Activated T-helper 17 cell treated with anti-CD3 and anti-CD28 coated beads, Interleukin-2, amount 50 U/mL, for 72 hours (primary cell): ENCODE results near the gene FDXR. TPM values are rescaled to one million over a fixed set of nuclear protein-coding genes. Genes with fewer than 3 reads are reported as not detected.

Experiments
- ATAC-seq: fragments of 150-1000 bp; cut with Tn5 transposase; replicated peaks from 2 replicates; pipeline ENCODE4 v1.10.0; 2021; ENCODE audit warnings: mild to moderate bottlenecking, moderate library complexity
- H3K27ac Mint-ChIP-seq: one replicate; pipeline ENCODE4 v1.8.0; 2022; ENCODE audit warnings: mixed read lengths
- H3K27me3 Mint-ChIP-seq: one replicate; pipeline ENCODE4 v1.8.0; 2022; ENCODE audit warnings: mixed read lengths
- H3K36me3 Mint-ChIP-seq: one replicate; pipeline ENCODE4 v1.8.0; 2022; ENCODE audit warnings: low read depth, mild to moderate bottlenecking, mixed read lengths
- H3K4me1 Mint-ChIP-seq: one replicate; pipeline ENCODE4 v1.8.0; 2022; ENCODE audit warnings: mixed read lengths
- H3K4me3 Mint-ChIP-seq: one replicate; pipeline ENCODE4 v1.8.0; 2022; ENCODE audit warnings: mild to moderate bottlenecking, mixed read lengths
- H3K9me3 Mint-ChIP-seq: one replicate; pipeline ENCODE4 v1.8.0; 2022; ENCODE audit warnings: mixed read lengths
- total RNA-seq, 2 donors: library from RNA; stranded (reverse); gene quantifications; one replicate each; pipeline ENCODE4 v1.2.3, GENCODE V29; 2022

FDXR gene
- total RNA-seq, 2 donors from 2014 or later = 56.7 to 58.4 TPM

- ATAC-seq = no peak
- Mint-ChIP-seq H3K27ac (peak overlapping the region; percentile 41), H3K9me3 (no peaks in the 10 kb centered on the region), H3K27me3 (peaks cover 13% of the 10 kb centered on the region), H3K36me3 (no peaks in the 10 kb centered on the region), H3K4me1 (no peaks in the 10 kb centered on the region), H3K4me3 (no peak overlapping the region)
Measured at GRCh38 chr17:74848656-74849399, 24.0 kb downstream of the FDXR start.

DNA sequence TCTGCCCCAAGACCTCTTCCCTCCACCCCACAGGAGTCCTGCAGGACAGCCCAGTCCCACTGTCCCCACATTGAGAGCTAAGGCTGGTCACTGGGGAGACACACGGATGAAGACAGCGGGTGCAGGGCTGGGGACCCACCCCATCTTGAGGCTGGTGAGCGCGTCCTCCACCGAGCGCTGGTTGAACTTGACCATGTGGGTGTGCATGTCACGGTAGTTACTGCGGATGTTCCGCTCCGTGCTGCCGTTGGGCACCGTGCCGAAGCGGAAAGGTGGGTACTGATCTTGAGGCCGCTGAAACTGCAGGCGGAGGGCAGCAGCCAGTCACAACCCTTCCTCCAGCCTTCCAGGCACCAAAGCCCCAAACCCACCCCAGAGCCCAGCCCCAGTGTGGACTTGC lies 26.2 kb downstream of the FDXR start:
- Mint-ChIP-seq H3K27ac (no peak overlapping the region), H3K4me3 (no peak overlapping the region), H3K4me1 (no peaks in the 10 kb centered on the region), H3K9me3 (no peaks in the 10 kb centered on the region), H3K27me3 (peaks cover 8% of the 10 kb centered on the region), H3K36me3 (no peaks in the 10 kb centered on the region)
- no peak for ATAC-seq

- peaks cover 2% of the 10 kb centered on the region for H3K36me3 Mint-ChIP-seq
- peaks cover 3% of the 10 kb centered on the region for H3K27me3 Mint-ChIP-seq
- H3K4me3 Mint-ChIP-seq = no peak overlapping the region
Measured at GRCh38 chr17:74843352-74843627, 29.5 kb downstream of the FDXR start.

GRCh38 chr17:74842599-74843351 lies 30.0 kb downstream of the FDXR start:
- no peaks in the 10 kb centered on the region for H3K9me3 Mint-ChIP-seq
- peak; percentile 55 for ATAC-seq
- H3K27me3 Mint-ChIP-seq = peaks cover 3% of the 10 kb centered on the region
- peaks cover 8% of the 10 kb centered on the region for H3K4me1 Mint-ChIP-seq
- H3K4me3 Mint-ChIP-seq = no peak overlapping the region
- H3K36me3 Mint-ChIP-seq = peaks cover 7% of the 10 kb centered on the region
- no peak overlapping the region for H3K27ac Mint-ChIP-seq

More at GRCh38 chr17:74843352-74843627, 29.5 kb downstream of the FDXR start:
- Mint-ChIP-seq H3K27ac (no peak overlapping the region), H3K9me3 (no peaks in the 10 kb centered on the region), H3K4me1 (peaks cover 8% of the 10 kb centered on the region)
- ATAC-seq = no peak

DNA sequence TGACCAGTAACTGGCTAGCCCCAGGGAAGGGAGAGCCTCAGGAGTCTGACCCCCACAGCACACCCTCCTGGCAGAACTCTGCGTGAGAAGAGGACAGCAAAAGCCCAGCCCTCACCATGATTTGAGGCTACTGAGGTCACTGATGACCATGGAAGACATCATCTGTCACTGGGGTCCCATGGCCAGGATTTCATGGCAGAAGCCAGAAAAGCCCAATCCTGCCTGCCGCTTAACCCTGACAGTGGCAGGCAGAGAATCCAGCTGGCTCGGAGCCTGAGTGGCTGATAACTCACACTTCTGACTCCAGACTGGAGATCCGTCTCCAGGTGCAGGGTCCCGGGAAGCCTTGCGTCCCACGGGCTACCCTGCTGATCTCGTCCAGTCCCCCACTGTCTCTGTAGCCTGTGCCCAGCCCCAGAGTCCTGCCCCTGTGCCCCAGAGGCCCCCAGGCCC lies 30.6 kb downstream of the FDXR start:
- no peak overlapping the region for H3K27ac Mint-ChIP-seq
- ATAC-seq = no peak
- peaks cover 3% of the 10 kb centered on the region for H3K27me3 Mint-ChIP-seq
- H3K4me1 Mint-ChIP-seq = peaks cover 8% of the 10 kb centered on the region
- no peaks in the 10 kb centered on the region for H3K9me3 Mint-ChIP-seq
- peaks cover 7% of the 10 kb centered on the region for H3K36me3 Mint-ChIP-seq
- H3K4me3 Mint-ChIP-seq = no peak overlapping the region

GRCh38 chr17:74840989-74841666 lies 31.7 kb downstream of the FDXR start:
- H3K4me1 Mint-ChIP-seq = peaks cover 8% of the 10 kb centered on the region

GRCh38 chr17:74839990-74840852 lies 32.6 kb downstream of the FDXR start:
- H3K27ac Mint-ChIP-seq = no peak overlapping the region
- peaks cover 11% of the 10 kb centered on the region for H3K4me1 Mint-ChIP-seq
- peak; percentile 30 for ATAC-seq
- H3K4me3 Mint-ChIP-seq = no peak overlapping the region
- no peaks in the 10 kb centered on the region for H3K9me3 Mint-ChIP-seq
- H3K27me3 Mint-ChIP-seq = peaks cover 3% of the 10 kb centered on the region
- H3K36me3 Mint-ChIP-seq = peaks cover 25% of the 10 kb centered on the region

More at GRCh38 chr17:74840989-74841666, 31.7 kb downstream of the FDXR start:
- ATAC-seq = no peak
- Mint-ChIP-seq H3K4me3 (no peak overlapping the region), H3K9me3 (no peaks in the 10 kb centered on the region), H3K36me3 (peaks cover 18% of the 10 kb centered on the region), H3K27me3 (peaks cover 3% of the 10 kb centered on the region), H3K27ac (no peak overlapping the region)

GRCh38 chr17:74838274-74838673 lies 34.5 kb downstream of the FDXR start:
- Mint-ChIP-seq H3K4me1 (peaks cover 11% of the 10 kb centered on the region), H3K36me3 (peaks cover 25% of the 10 kb centered on the region), H3K9me3 (no peaks in the 10 kb centered on the region), H3K27me3 (peaks cover 3% of the 10 kb centered on the region), H3K27ac (no peak overlapping the region), H3K4me3 (no peak overlapping the region)
- no peak for ATAC-seq

GRCh38 chr17:74836691-74837467 lies 35.9 kb downstream of the FDXR start:
- peaks cover 25% of the 10 kb centered on the region for H3K36me3 Mint-ChIP-seq
- no peak overlapping the region for H3K4me3 Mint-ChIP-seq
- no peak overlapping the region for H3K27ac Mint-ChIP-seq
- H3K4me1 Mint-ChIP-seq = peaks cover 11% of the 10 kb centered on the region
- no peaks in the 10 kb centered on the region for H3K9me3 Mint-ChIP-seq
- H3K27me3 Mint-ChIP-seq = peaks cover 1% of the 10 kb centered on the region
- ATAC-seq = no peak

- Mint-ChIP-seq H3K4me1 (peaks cover 11% of the 10 kb centered on the region), H3K4me3 (no peak overlapping the region), H3K27me3 (no peaks in the 10 kb centered on the region), H3K9me3 (no peaks in the 10 kb centered on the region), H3K27ac (no peak overlapping the region), H3K36me3 (peaks cover 25% of the 10 kb centered on the region)
- no peak for ATAC-seq
Measured at GRCh38 chr17:74836191-74836590, 36.6 kb downstream of the FDXR start.

DNA sequence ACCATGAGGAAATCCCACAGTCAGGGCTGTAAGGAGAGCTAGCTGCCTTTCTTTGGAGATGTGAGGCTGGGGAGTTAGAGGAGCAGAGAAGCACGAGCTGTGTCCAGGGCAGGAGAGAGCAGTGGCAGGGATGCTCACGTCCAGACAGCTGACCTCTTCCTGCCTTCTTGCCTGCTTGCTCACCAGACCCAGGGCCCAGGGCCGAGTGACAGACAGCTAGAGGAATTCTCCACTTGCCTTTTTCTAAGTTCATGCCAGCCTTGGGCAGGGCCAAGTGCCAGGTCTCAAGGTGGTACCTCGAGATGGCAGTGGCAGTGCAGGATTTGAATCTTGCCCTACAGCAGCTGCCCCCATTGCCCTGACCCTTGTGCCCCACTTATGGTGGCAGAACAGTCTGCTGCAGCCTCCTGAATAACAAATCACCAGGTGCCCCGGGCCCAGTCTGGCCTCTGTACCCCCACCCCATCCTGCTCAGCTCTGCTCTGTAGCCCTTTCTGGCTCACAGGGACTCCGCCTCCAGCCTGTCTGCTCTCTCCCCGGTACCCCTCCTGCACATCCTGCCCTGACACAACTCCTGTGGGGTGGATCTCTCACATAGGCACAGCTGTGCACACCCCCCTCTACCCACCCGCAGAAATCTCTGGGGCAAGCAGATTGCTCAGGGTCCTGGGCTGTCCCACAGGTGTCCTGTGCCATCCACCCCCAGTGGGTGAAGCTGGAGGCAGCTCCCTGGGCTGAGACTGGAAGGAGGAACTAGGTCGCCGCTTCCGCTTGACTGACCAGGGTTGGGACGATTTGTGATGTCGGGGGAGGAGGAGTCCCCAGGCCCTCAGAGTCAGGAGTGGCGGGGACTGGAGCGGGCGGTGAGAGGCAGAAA lies 39.1 kb downstream of the FDXR start:
- H3K27ac Mint-ChIP-seq = no peak overlapping the region

DNA sequence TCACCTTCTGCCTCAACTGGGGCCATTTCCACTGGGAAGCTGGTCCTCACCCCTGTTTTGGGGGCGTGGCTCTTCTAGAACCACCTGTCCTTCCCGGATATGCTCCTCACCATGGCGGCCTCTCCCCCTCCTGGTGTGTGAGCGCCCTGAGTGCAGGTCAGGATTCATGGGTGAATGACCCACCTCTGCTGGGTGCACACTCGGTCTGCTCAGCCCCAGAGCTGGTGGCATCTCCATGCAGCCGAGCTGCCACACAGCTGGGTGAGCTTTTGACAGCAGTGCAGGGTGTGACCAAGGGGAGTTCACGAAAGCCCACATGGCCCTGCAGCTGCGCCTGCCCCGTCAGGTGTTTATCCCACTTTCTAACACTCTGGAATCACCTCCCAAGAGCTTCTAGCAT lies 40.4 kb downstream of the FDXR start:
- Mint-ChIP-seq H3K9me3 (no peaks in the 10 kb centered on the region), H3K4me3 (no peak overlapping the region), H3K27me3 (no peaks in the 10 kb centered on the region), H3K4me1 (peaks cover 3% of the 10 kb centered on the region), H3K36me3 (peaks cover 18% of the 10 kb centered on the region), H3K27ac (no peak overlapping the region)
- no peak for ATAC-seq

More for the DNA sequence above, 39.1 kb downstream of the FDXR start:
- peaks cover 25% of the 10 kb centered on the region for H3K36me3 Mint-ChIP-seq
- H3K27me3 Mint-ChIP-seq = no peaks in the 10 kb centered on the region
- no peak for ATAC-seq
- peaks cover 3% of the 10 kb centered on the region for H3K4me1 Mint-ChIP-seq
- no peak overlapping the region for H3K4me3 Mint-ChIP-seq
- no peaks in the 10 kb centered on the region for H3K9me3 Mint-ChIP-seq
